GM06990 (cell line): ENCODE results near the gene SEC16B.

Source experiments
- DNase-seq: peaks from one replicate; pipeline ENCODE4 v3.0.0-alpha.2; 2011; ENCODE audit not compliant: insufficient read length; ENCODE audit errors: extremely low read depth
- H3K27me3 ChIP-seq: replicated peaks from 2 replicates; pipeline ENCODE4 v1.6.0; 2011; ENCODE audit warnings: low read length; ENCODE audit not compliant: control insufficient read depth, insufficient read depth
- H3K36me3 ChIP-seq: 2 replicates; pipeline ENCODE4 v1.5.1; 2011; ENCODE audit warnings: low read length; ENCODE audit not compliant: control insufficient read depth, insufficient read depth
- H3K4me3 ChIP-seq: replicated peaks from 2 replicates; pipeline ENCODE4 v1.5.1; 2011; ENCODE audit warnings: low read depth, mild to moderate bottlenecking, control low read depth, low read length
- TF ChIP-seq, protein P1 (sequence below): IDR thresholded peaks from 2 replicates; pipeline ENCODE4 v1.5.1; 2011; ENCODE audit warnings: low read length, control low read depth, mild to moderate bottlenecking, inconsistent platforms; ENCODE audit not compliant: insufficient read depth, poor library complexity, severe bottlenecking

Gene SEC16B

DNA sequence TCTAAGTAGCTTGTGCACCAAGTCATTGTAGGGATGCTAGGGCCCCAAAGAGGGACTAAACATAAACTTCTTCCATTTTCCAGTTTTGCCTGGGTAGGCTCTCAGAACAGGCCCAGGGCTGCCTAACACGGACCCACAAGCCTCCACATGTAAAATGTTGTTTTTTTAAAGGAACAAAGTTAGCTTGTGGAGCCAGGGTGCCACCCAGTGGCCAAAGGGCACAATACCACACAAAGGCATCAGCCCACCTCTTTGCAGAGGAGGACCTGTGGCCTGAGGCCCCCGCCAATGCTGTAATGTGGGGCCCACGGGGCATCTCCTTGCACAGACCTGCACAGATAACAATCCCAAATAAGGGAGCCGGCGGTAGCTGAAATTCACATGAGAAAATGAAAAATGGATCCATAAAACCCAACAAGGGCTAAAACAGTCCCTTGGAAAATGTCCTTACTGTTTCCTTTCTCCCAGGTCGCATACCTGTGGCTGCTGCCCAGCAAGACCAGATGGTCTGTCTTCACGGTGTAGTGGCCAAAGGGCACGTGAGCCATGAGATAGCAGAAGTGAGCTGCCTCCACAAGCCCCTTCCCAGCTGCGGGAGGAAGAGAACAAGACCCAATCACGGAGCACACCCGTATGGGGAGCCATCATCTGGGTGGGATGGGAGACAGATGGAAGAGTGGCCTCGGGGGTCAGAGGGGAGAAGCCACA is 23.8 kb downstream of the SEC16B start:
- no peak for DNase-seq
- no peaks in the 10 kb centered on the region for H3K36me3 ChIP-seq
- TF ChIP-seq, protein P1, sequence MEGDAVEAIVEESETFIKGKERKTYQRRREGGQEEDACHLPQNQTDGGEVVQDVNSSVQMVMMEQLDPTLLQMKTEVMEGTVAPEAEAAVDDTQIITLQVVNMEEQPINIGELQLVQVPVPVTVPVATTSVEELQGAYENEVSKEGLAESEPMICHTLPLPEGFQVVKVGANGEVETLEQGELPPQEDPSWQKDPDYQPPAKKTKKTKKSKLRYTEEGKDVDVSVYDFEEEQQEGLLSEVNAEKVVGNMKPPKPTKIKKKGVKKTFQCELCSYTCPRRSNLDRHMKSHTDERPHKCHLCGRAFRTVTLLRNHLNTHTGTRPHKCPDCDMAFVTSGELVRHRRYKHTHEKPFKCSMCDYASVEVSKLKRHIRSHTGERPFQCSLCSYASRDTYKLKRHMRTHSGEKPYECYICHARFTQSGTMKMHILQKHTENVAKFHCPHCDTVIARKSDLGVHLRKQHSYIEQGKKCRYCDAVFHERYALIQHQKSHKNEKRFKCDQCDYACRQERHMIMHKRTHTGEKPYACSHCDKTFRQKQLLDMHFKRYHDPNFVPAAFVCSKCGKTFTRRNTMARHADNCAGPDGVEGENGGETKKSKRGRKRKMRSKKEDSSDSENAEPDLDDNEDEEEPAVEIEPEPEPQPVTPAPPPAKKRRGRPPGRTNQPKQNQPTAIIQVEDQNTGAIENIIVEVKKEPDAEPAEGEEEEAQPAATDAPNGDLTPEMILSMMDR = peak; percentile 79
- no peaks in the 10 kb centered on the region for H3K27me3 ChIP-seq
- no peak overlapping the region for H3K4me3 ChIP-seq

GRCh38 chr1:177944016-177944949 is 25.6 kb downstream of the SEC16B start:
- Histone ChIP-seq H3K27me3 (no peaks in the 10 kb centered on the region; the same call in 1 of the 2 replicates), H3K4me3 (no peak overlapping the region), H3K36me3 (no peaks in the 10 kb centered on the region)
- TF ChIP-seq, protein P1 = no peak
- no peak for DNase-seq

- no peak for DNase-seq
- Histone ChIP-seq H3K4me3 (no peak overlapping the region), H3K27me3 (no peaks in the 10 kb centered on the region; the same call in 1 of the 2 replicates), H3K36me3 (no peaks in the 10 kb centered on the region)
- TF ChIP-seq, protein P1 = no peak
Measured at GRCh38 chr1:177941976-177942375, 27.9 kb downstream of the SEC16B start.

DNA sequence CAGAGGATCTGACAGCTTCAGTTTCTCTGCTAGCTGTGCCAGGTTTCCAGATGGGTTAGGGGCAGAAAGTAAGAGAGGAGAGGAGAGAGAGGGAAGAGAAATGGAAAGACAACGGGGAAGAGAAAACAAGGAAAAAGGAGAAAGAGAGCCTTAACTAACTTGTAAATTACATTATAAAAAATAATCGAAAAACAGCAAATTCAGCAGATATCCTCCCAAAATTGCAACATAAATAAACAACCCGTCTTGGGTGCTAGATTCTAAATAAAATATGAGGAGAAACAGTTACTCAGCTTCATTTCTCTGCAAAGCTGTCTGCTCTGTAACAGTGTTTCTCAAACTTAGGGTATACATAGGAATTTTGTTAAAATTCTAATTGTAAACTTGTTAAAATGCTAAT is 29.2 kb downstream of the SEC16B start:
- no peak overlapping the region for H3K4me3 ChIP-seq
- no peaks in the 10 kb centered on the region for H3K36me3 ChIP-seq
- DNase-seq = no peak
- no peaks in the 10 kb centered on the region; the same call in 1 of the 2 replicates for H3K27me3 ChIP-seq
- TF ChIP-seq, protein P1 = no peak

DNA sequence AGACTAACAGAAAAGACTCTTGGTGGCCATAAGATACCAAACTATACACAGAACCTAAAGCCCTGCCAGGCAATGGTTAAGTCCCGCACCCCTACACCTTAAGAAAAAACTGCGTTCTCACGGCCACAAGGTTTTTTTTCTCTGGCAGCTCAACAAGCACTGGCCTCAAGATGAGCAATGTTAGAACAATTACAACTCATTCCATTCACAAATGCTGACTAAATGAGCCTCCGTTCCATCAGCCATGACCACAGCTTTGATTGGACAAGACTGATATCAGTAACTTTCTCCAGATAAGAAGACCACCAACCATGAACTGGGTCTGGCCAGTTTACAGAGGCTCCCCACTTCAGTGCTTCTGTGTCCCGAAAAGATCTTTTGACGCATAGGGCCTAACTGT is 31.9 kb downstream of the SEC16B start:
- Histone ChIP-seq H3K36me3 (no peaks in the 10 kb centered on the region), H3K27me3 (peaks cover 1% of the 10 kb centered on the region), H3K4me3 (no peak overlapping the region)
- TF ChIP-seq, protein P1 = no peak
- DNase-seq = no peak
